GM23338 (cell line): ENCODE data around the gene TINAGL1.

Source experiments
- CREB1 ChIP-seq: fragments of 250-450 bp; sonication (Bioruptor Pico); IDR thresholded peaks from 2 replicates; pipeline ENCODE4 v1.5.0; 2020; ENCODE audit warnings: low read depth, mild to moderate bottlenecking, moderate library complexity
- EZH2 ChIP-seq: fragments of 200-600 bp; sonication (generic); IDR thresholded peaks from one replicate; pipeline ENCODE4 v1.8.0; 2017; ENCODE audit warnings: antibody characterized with exemption, mild to moderate bottlenecking, low read depth; ENCODE audit not compliant: unreplicated experiment
- EZH2phosphoT487 ChIP-seq: fragments of 200-600 bp; sonication (generic); IDR thresholded peaks from one replicate; pipeline ENCODE4 v1.8.1; 2018; ENCODE audit warnings: antibody characterized with exemption; ENCODE audit not compliant: unreplicated experiment
- JUNB ChIP-seq: IDR thresholded peaks from one replicate; pipeline ENCODE4 v1.6.1; 2016; ENCODE audit warnings: antibody characterized with exemption; ENCODE audit not compliant: unreplicated experiment
- POLR2AphosphoS5 ChIP-seq: IDR thresholded peaks from 2 replicates; pipeline ENCODE4 v1.6.1; 2016; ENCODE audit warnings: antibody characterized with exemption, low read depth
- ZNF331 ChIP-seq: fragments of 250-450 bp; sonication (Bioruptor Pico); IDR thresholded peaks from 2 replicates; pipeline ENCODE4 v1.5.0; 2020; ENCODE audit warnings: low read depth, mild to moderate bottlenecking, moderate library complexity
- TF ChIP-seq, protein P1 (sequence below), 2 experiments: fragments of 200-600 bp in 1 of 2; sonication (generic) in 1 of 2; conservative IDR thresholded peaks; 2 replicates each; pipeline versions ENCODE4 v1.5.1 to v1.6.1; 2016 to 2017; ENCODE audit warnings: antibody characterized with exemption in 2 of 2, low read depth in 2 of 2, mild to moderate bottlenecking in 2 of 2, moderate library complexity in 1 of 2

DNA sequence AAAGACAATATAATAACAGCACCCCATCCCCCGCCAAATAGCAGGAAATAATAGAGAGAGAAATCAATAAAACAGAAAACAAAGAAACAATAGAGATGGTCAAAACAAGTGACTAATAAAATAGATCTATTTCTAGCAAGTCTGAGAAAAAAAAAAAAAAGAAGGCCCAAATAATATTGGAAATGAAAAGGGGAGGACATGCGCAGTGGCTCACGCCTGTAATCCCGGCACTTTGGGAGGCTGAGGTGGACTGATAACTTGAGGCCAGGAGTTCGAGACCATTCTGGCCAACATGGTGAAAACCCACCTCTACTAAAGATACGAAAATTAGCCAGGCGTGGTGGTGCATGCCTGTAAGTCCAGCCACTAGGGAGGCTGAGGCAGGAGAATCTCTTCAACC is 22.7 kb downstream of the TINAGL1 start:
- TF ChIP-seq EZH2 = no peak
- TF ChIP-seq, protein P1, sequence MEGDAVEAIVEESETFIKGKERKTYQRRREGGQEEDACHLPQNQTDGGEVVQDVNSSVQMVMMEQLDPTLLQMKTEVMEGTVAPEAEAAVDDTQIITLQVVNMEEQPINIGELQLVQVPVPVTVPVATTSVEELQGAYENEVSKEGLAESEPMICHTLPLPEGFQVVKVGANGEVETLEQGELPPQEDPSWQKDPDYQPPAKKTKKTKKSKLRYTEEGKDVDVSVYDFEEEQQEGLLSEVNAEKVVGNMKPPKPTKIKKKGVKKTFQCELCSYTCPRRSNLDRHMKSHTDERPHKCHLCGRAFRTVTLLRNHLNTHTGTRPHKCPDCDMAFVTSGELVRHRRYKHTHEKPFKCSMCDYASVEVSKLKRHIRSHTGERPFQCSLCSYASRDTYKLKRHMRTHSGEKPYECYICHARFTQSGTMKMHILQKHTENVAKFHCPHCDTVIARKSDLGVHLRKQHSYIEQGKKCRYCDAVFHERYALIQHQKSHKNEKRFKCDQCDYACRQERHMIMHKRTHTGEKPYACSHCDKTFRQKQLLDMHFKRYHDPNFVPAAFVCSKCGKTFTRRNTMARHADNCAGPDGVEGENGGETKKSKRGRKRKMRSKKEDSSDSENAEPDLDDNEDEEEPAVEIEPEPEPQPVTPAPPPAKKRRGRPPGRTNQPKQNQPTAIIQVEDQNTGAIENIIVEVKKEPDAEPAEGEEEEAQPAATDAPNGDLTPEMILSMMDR (conservative IDR thresholded peaks at IDR 0.05; ENCODE audit: low read depth in 2 of 2) = no peak
- TF ChIP-seq JUNB = no peak
- TF ChIP-seq EZH2phosphoT487 = no peak
- TF ChIP-seq ZNF331 = no peak
- TF ChIP-seq POLR2AphosphoS5 = no peak
- TF ChIP-seq CREB1 (CRISPR knock-in tag) = no peak
